Heart left ventricle (tissue), 16 donors: ENCODE data around the gene TNFAIP6. TPM values are rescaled to one million over a fixed set of nuclear protein-coding genes. Genes with fewer than 3 reads are reported as not detected.
A peak's percentile ranks its signal among the peaks of the same experiment; 100 is the strongest.

Source experiments
- ATAC-seq, 4 donors: fragments of 200-7000 bp; cut with Tn5 transposase; one replicate each; pipeline ENCODE4 v1.9.1; 2020 to 2022; ENCODE audit warnings: moderate library complexity in 4 of 4, mild to moderate bottlenecking in 3 of 4, moderate number of reproducible peaks in 1 of 4
- DNase-seq, 5 donors: peaks; one replicate each; pipeline ENCODE4 v3.0.0-alpha.2; 2020
- H3K27ac ChIP-seq, 12 donors: fragments of 200-600 bp; sonication (generic) in 4 of 12; one replicate each; pipeline versions ENCODE4 v1.5.0 to v1.8.0; 2016 to 2022; ENCODE audit warnings: mild to moderate bottlenecking in 2 of 12
- H3K27me3 ChIP-seq, 9 donors: fragments of 200-600 bp; sonication (generic) in 2 of 9; one replicate each; pipeline versions ENCODE4 v1.5.1 to v1.8.0; 2016 to 2022; ENCODE audit warnings: mild to moderate bottlenecking in 3 of 9
- H3K36me3 ChIP-seq, 9 donors: fragments of 200-600 bp; sonication (generic) in 2 of 9; one replicate each; pipeline versions ENCODE4 v1.5.0 to v1.8.0; 2018 to 2022; ENCODE audit warnings: mild to moderate bottlenecking in 2 of 9
- H3K4me1 ChIP-seq, 12 donors: fragments of 200-600 bp; sonication (generic) in 4 of 12; one replicate each; pipeline versions ENCODE4 v1.5.0 to v1.8.0; 2016 to 2022; ENCODE audit warnings: mild to moderate bottlenecking in 3 of 12
- H3K4me3 ChIP-seq, 12 donors: fragments of 200-600 bp; sonication (generic) in 4 of 12; one replicate each; pipeline versions ENCODE4 v1.5.0 to v1.8.0; 2017 to 2022; ENCODE audit warnings: mild to moderate bottlenecking in 9 of 12, moderate library complexity in 4 of 12
- H3K9me3 ChIP-seq, 12 donors: fragments of 200-600 bp; sonication (generic) in 4 of 12; one replicate each; pipeline versions ENCODE4 v1.5.0 to v1.8.0; 2016 to 2022; ENCODE audit warnings: mild to moderate bottlenecking in 1 of 12
- POLR2A ChIP-seq, 2 donors: fragments of 450-650 bp; IDR thresholded peaks; one replicate each; pipeline ENCODE4 v1.6.1; 2017; ENCODE audit warnings: antibody characterized with exemption in 2 of 2, mild to moderate bottlenecking in 2 of 2, moderate library complexity in 2 of 2
- WGBS, 4 donors: extraction: QIAGEN DNeasy Blood & Tissue Kit in 2 of 4; methylation state at CpG; one replicate each; pipeline versions ENCODE4 v1.1.5 to v1.1.7; 2013 to 2018; 5-methylcytosine and 5-hydroxymethylcytosine counted together
- intact Hi-C, 10 donors: fragments of 100-400 bp; cut with DNase I; formaldehyde crosslinking; loops; one replicate each; pipeline versions ENCODE4 v1.11.1 to v1.14.2; 2022
- polyA plus RNA-seq, 2 donors: library from polyadenylated mRNA; stranded (reverse); fragments of 200-250 nt; gene quantifications; one replicate each; pipeline ENCODE4 v1.2.3, GENCODE V29; 2013
- total RNA-seq, 9 donors: library from RNA; depleted of rRNA in 2 of 9; stranded (reverse); fragments of >200 nt in 2 of 9; fragmentation: NEBNext Ultra II Directional in 3 of 9; extraction: Animal tissue kit (Norgen Biotek cat#: 25700) in 3 of 9; gene quantifications; one replicate each; pipeline versions ENCODE4 v1.1.0 to v1.2.4, GENCODE V29; 2016 to 2023
- TF ChIP-seq, protein P1 (sequence below), 12 donors: fragments of 200-600 bp; sonication (generic) in 4 of 12; IDR thresholded peaks; one replicate each; pipeline versions ENCODE4 v1.5.0 to v1.8.0; 2018 to 2022; ENCODE audit warnings: antibody characterized with exemption in 12 of 12, mild to moderate bottlenecking in 5 of 12
- donor health status: ischemic (EF 13 %, LVEDD 7.1; RV severe dilation, severe dysfunction).
- donor health status: healthy with polysubstance abuse.
- donor health status: DM: no; HTN: yes; CAD: no.
- donor health status: DM: no; HTN: no; CAD: no.
- donor health status: ischemic (EF 25% LVEDD 6.9; RV normal size, moderate dysfunction).
- donor health status: ischemic (EF 25% LVEDD 5.7; RV mildly dilated, moderate dysfunction).
- donor health status: healthy.
- donor health status: DM: yes; HTN: yes; CAD: no.
- donor health status: ischemic (EF 35%, LVEDD 5.7; RV mildly dilated, moderate dysfunction).
- donor health status: nonischemic (EF 11% LVEDD 7.7; RV severe dilation, severe dysfunction).
- donor health status: DM: yes; HTN: yes; CAD: no.
- donor health status: PGD.
- donor health status: ischemic (EF 29% LVEDD 5.4; RV normal size, mild dysfunction).
- donor health status: nonischemic (EF 23%, LVEDD 6.1; RV moderate dilation, normal function).

TNFAIP6 gene
- total and polyA plus RNA-seq, 11 donors, result 1.6 to 8.1 (median 2.6) TPM

DNA sequence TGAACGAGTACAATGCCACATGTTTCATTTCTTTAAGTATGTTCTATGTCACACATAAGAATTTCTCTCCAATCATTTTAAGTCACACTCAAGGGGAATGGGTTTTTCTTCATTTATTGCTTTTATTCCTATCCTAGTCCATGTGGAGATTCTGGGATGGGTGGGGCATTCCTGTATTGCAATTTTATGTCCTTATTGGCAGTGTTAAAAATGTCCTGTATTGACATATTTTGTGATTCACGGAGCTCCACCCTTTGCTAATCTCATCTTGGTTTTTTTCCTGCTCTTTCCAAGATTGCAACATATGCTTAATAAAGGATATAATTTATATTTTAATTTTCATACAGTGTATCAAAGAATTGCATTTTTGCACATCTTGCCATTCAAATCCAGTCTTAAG, 3.4 kb upstream of the TNFAIP6 start:
- H3K27ac ChIP-seq, result no peak overlapping the region
- no peak for ATAC-seq
- DNase-seq, result no peak
- no peaks in the 10 kb centered on the region for H3K9me3 ChIP-seq
- WGBS, 4 donors, result 72 to 78% (median 75%) methylated on average over 2 of the region's 2 CpGs
- no peaks in the 10 kb centered on the region for H3K27me3 ChIP-seq
- intact Hi-C loops, result no loop called here
- H3K36me3 ChIP-seq, result no peaks in the 10 kb centered on the region
- H3K4me3 ChIP-seq, result no peak overlapping the region
- no peaks in the 10 kb centered on the region for H3K4me1 ChIP-seq
- TF ChIP-seq, protein P1, sequence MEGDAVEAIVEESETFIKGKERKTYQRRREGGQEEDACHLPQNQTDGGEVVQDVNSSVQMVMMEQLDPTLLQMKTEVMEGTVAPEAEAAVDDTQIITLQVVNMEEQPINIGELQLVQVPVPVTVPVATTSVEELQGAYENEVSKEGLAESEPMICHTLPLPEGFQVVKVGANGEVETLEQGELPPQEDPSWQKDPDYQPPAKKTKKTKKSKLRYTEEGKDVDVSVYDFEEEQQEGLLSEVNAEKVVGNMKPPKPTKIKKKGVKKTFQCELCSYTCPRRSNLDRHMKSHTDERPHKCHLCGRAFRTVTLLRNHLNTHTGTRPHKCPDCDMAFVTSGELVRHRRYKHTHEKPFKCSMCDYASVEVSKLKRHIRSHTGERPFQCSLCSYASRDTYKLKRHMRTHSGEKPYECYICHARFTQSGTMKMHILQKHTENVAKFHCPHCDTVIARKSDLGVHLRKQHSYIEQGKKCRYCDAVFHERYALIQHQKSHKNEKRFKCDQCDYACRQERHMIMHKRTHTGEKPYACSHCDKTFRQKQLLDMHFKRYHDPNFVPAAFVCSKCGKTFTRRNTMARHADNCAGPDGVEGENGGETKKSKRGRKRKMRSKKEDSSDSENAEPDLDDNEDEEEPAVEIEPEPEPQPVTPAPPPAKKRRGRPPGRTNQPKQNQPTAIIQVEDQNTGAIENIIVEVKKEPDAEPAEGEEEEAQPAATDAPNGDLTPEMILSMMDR (IDR thresholded peaks at IDR 0.05), result no peak
- no peak for TF ChIP-seq POLR2A (IDR thresholded peaks at IDR 0.05)

DNA sequence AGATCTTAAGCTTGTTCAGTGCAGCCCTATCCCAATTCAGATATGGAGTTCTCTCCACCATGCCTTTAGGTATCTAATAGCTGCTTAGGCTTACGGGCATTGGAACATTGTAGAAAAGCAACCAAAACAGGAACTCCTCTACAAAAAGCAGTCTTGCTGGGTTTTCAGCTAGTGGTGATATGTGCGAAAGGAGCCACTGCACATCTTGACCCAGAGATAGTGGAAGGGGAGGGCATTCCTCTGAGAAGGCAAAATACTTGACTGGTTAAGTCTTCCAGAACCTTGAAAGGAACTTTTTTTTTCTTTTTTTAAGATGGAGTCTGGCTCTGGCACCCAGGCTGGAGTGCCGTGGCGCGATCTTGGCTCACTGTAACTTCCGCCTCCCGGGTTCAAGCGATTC, 2.6 kb upstream of the TNFAIP6 start:
- Histone ChIP-seq H3K36me3 (no peaks in the 10 kb centered on the region), H3K4me3 (no peak overlapping the region), H3K4me1 (no peaks in the 10 kb centered on the region), H3K27ac (no peak overlapping the region), H3K27me3 (no peaks in the 10 kb centered on the region), H3K9me3 (no peaks in the 10 kb centered on the region)
- no peak for DNase-seq
- 84 to 97% (median 96%) methylated on average over 8 of the region's 8 CpGs for WGBS, 4 donors
- intact Hi-C loops, result no loop called here
- ATAC-seq, result no peak
- no peak for TF ChIP-seq POLR2A (IDR thresholded peaks at IDR 0.05)
- TF ChIP-seq, protein P1 (IDR thresholded peaks at IDR 0.05), result no peak

DNA sequence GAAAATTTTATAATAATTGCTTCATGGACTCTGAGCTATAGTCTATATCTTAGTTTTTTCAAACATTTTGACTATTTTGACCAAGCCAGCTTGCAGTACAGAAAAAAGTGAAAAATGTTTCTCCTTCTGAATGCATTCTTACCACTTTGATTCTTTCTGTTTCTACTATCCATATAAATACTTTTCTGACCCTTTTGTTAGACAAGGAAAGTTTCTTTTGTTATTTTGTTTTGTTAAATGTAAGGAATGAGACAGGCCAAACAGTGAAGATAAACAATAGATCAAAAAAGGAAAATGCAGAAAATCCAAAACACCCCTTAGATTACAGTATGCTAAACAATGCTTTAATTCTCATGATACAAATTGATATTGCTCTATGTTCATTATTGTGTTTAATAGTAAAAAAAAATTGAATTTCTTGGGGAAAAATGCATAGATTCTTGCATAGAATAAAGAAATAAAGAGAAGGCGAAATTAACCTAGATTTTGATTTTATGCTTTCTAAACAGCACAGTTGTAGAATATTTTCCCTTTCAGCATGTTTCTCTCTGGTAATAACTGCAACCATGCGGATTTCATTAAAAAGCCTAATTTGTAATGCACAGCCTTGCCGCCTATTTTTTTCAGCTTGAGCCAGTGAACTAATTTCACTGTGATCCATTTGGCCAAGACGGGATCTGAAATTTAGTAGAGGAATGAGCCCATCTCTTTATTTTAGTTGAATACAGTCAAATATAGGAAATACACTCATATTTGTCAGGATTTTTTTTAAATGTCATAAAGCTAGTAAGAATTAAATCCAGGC, 976 bp downstream of the TNFAIP6 start:
- intact Hi-C loops, result no loop called here
- ATAC-seq, result no peak
- H3K27ac ChIP-seq, result peak overlapping the region in 4 of 12 donors; percentile 6 to 57 (median 40)
- H3K4me3 ChIP-seq, result peak overlapping the region in 10 of 12 donors; percentile 4 to 52 (median 36)
- no peaks in the 10 kb centered on the region for H3K4me1 ChIP-seq
- H3K36me3 ChIP-seq, result no peaks in the 10 kb centered on the region
- no peaks in the 10 kb centered on the region for H3K9me3 ChIP-seq
- no peaks in the 10 kb centered on the region for H3K27me3 ChIP-seq
- WGBS, 4 donors, result 76 to 83% (median 80%) methylated on average over 4 of the region's 4 CpGs
- DNase-seq, result no peak
- TF ChIP-seq, protein P1 (IDR thresholded peaks at IDR 0.05), result no peak
- no peak for TF ChIP-seq POLR2A (IDR thresholded peaks at IDR 0.05)

DNA sequence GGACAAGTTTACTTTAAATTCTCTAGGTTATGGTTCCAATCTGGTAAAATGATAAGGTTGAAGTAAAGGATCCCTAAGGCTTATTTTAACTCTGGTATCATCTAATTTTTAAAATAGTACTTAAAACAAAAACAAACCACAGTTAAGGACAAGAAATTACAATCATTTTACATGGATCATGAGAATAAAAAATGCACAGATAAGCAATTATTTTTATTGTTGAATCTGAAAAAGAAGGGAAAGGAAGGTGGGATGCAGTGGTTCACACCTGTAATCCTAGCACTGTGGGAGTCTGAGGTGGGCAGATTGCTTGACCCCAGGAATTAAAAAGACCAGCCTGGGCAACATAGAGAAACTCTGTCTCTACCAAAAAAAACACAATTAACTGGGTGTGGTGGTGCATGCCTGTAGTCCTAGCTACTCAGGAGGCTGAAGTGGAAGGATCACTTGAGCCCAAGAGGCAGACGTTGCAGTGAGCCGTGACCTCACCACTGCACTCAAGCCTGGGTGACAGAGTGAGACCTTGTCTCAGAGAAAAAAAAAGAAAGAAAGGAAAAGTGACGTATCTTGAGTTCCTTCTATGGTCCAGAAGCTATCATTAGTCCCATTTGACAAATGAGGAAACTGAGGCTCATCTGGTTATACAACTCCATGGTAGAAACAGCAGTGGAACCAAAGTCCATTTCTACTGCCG, 2.5 kb downstream of the TNFAIP6 start:
- no peak overlapping the region for H3K27ac ChIP-seq
- no peaks in the 10 kb centered on the region for H3K36me3 ChIP-seq
- H3K4me1 ChIP-seq, result no peaks in the 10 kb centered on the region
- TF ChIP-seq, protein P1 (IDR thresholded peaks at IDR 0.05), result no peak
- no peak for TF ChIP-seq POLR2A (IDR thresholded peaks at IDR 0.05)
- intact Hi-C loops, result no loop called here
- no peaks in the 10 kb centered on the region for H3K9me3 ChIP-seq
- ATAC-seq (no peak), DNase-seq (no peak)
- no peaks in the 10 kb centered on the region for H3K27me3 ChIP-seq
- 85 to 89% (median 88%) methylated on average over 4 of the region's 4 CpGs for WGBS, 4 donors
- no peak overlapping the region for H3K4me3 ChIP-seq
